Measurements from ENCODE around the gene C2orf42. TPM values are rescaled to one million over a fixed set of nuclear protein-coding genes. Genes with fewer than 3 reads are reported as not detected.
"Not testable (repeated sequence)": the region's sequence is repeated elsewhere in the genome, so short reads cannot be mapped to it uniquely, and the experiment has no call there.

Gene C2orf42
- 10 to 100 TPM in 1 of 2 donors, 1 to 10 TPM in 1; 7.1 to 11.4 TPM for total RNA-seq

- TF ChIP-seq, protein P1, sequence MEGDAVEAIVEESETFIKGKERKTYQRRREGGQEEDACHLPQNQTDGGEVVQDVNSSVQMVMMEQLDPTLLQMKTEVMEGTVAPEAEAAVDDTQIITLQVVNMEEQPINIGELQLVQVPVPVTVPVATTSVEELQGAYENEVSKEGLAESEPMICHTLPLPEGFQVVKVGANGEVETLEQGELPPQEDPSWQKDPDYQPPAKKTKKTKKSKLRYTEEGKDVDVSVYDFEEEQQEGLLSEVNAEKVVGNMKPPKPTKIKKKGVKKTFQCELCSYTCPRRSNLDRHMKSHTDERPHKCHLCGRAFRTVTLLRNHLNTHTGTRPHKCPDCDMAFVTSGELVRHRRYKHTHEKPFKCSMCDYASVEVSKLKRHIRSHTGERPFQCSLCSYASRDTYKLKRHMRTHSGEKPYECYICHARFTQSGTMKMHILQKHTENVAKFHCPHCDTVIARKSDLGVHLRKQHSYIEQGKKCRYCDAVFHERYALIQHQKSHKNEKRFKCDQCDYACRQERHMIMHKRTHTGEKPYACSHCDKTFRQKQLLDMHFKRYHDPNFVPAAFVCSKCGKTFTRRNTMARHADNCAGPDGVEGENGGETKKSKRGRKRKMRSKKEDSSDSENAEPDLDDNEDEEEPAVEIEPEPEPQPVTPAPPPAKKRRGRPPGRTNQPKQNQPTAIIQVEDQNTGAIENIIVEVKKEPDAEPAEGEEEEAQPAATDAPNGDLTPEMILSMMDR (IDR thresholded peaks at IDR 0.05): no peak
- intact Hi-C loops (cut with DNase I): loop anchor here (10.0 kb wide), 1 partner anchor 104 kb away; the partner anchor contains the start of gene SNRPG
- H3K27ac ChIP-seq: peak within 1 kb of the TSS; percentile 88
- H3K27me3 ChIP-seq: no peaks in the 10 kb centered on the region
- no peaks in the 10 kb centered on the region for H3K36me3 ChIP-seq
- peak within 1 kb of the TSS; percentile 70 for H3K4me3 ChIP-seq
- H3K4me1 ChIP-seq: no peaks in the 10 kb centered on the region
- no peaks in the 10 kb centered on the region for H3K9me3 ChIP-seq
- peak; percentile 96 for DNase-seq
- H3K9ac ChIP-seq (ENCODE audit: low read depth in 2 of 2, low read length in 2 of 2): peak within 1 kb of the TSS; percentile 73 to 94
Observed at GRCh38 chr2:70190418-70191243, at the start of gene C2orf42. Gene C2orf42 (minus strand): TSS chr2:70191019. CDS start chr2:70181985, 9,034 bp downstream.

DNA sequence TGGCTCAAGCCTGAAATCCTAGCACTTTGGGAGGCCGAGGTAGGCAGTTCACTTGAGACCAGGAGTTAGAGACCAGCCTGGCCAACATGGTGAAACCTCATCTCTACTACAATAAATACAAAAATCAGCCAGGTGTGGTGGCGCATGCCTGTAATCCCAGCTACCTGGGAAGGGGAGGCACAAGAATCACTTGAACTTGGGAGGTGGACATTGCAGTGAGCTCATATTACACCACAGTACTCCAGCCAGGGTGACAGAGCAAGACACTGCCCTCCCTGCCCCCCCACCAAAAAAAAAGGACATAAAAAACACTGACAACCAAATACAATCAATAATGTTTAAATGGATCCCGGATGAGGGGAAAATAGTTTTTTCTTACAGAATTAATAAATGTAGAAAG is 49.8 kb upstream of the C2orf42 start:
- Histone ChIP-seq H3K36me3 (no peaks in the 10 kb centered on the region), H3K27ac (no peak overlapping the region), H3K4me1 (no peaks in the 10 kb centered on the region), H3K9me3 (no peaks in the 10 kb centered on the region), H3K9ac (ENCODE audit: low read depth in 2 of 2, low read length in 2 of 2) (no peak overlapping the region), H3K27me3 (no peaks in the 10 kb centered on the region), H3K4me3 (no peak overlapping the region)
- intact Hi-C loops (cut with DNase I): no loop called here
- TF ChIP-seq, protein P1 (IDR thresholded peaks at IDR 0.05): no peak
- no peak for DNase-seq

DNA sequence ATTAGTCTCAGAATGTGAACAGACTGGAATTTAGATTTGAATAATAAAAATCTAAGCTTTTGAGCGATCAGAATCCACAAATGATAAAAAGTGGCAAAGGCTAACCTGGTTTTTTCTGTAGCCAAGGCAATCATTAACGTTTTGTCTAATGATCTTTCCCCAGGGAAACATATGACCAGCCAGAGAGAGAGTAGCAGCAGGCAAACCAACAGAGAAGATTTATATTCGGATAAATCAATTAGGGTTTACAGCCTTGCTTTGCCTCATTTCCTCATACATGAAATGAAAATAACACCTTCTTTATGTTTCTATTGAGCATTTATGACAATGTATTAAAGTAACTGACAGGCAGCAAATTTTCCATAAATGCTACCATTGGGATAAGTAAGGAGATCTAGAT is 43.1 kb upstream of the C2orf42 start:
- Histone ChIP-seq H3K27ac (no peak overlapping the region), H3K4me3 (no peak overlapping the region), H3K36me3 (peaks cover 10% of the 10 kb centered on the region), H3K9me3 (no peaks in the 10 kb centered on the region), H3K4me1 (no peaks in the 10 kb centered on the region), H3K27me3 (no peaks in the 10 kb centered on the region), H3K9ac (ENCODE audit: low read depth in 2 of 2, low read length in 2 of 2) (no peak overlapping the region)
- no peak for DNase-seq
- TF ChIP-seq, protein P1 (IDR thresholded peaks at IDR 0.05): no peak
- intact Hi-C loops (cut with DNase I): no loop called here

GRCh38 chr2:70226781-70227180 is 36.0 kb upstream of the C2orf42 start:
- no peak for DNase-seq
- H3K36me3 ChIP-seq: peaks cover 25% of the 10 kb centered on the region
- no peaks in the 10 kb centered on the region for H3K27me3 ChIP-seq
- no peak overlapping the region for H3K4me3 ChIP-seq
- H3K9ac ChIP-seq (ENCODE audit: low read depth in 2 of 2, low read length in 2 of 2): no peak overlapping the region
- intact Hi-C loops (cut with DNase I): no loop called here
- H3K4me1 ChIP-seq: no peaks in the 10 kb centered on the region
- TF ChIP-seq, protein P1 (IDR thresholded peaks at IDR 0.05): no peak
- H3K27ac ChIP-seq: no peak overlapping the region
- H3K9me3 ChIP-seq: no peaks in the 10 kb centered on the region

DNA sequence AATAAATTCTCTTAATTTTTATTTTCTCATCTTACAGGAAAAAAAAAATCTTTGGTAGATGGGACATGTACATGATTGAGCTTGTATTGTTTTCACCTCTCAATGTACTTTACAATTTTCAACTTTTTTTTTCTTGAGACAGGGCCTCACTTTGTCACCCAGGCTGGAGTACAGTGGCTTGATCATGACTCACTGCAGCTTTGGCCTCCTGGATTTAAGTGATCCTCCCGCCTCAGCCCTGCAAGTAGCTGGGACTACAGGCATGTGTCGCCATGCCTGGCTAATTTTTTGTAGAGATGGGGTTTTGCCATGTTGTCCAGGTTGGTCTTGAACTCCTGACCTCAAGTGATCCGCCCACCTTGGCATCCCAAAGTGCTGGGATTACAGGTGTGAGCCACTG is 32.5 kb upstream of the C2orf42 start:
- H3K27ac ChIP-seq; H3K4me1 ChIP-seq; H3K9ac ChIP-seq (ENCODE audit: low read depth in 2 of 2, low read length in 2 of 2); H3K9me3 ChIP-seq; intact Hi-C loops (cut with DNase I); DNase-seq; H3K4me3 ChIP-seq; H3K27me3 ChIP-seq: not testable (repeated sequence)
- peaks cover 19% of the 10 kb centered on the region for H3K36me3 ChIP-seq

GRCh38 chr2:70214953-70215549 is 24.2 kb upstream of the C2orf42 start:
- Histone ChIP-seq H3K36me3 (peaks cover 5% of the 10 kb centered on the region), H3K4me1 (no peaks in the 10 kb centered on the region), H3K27ac (no peak overlapping the region), H3K9ac (ENCODE audit: low read depth in 2 of 2, low read length in 2 of 2) (no peak overlapping the region), H3K9me3 (no peaks in the 10 kb centered on the region), H3K27me3 (no peaks in the 10 kb centered on the region), H3K4me3 (no peak overlapping the region)
- DNase-seq: no peak
- TF ChIP-seq, protein P1 (IDR thresholded peaks at IDR 0.05): no peak
- intact Hi-C loops (cut with DNase I): no loop called here

All from colonic mucosa (tissue), 4 donors.